ENCODE results near the gene CTRB1.

The CTRB1 gene

DNA sequence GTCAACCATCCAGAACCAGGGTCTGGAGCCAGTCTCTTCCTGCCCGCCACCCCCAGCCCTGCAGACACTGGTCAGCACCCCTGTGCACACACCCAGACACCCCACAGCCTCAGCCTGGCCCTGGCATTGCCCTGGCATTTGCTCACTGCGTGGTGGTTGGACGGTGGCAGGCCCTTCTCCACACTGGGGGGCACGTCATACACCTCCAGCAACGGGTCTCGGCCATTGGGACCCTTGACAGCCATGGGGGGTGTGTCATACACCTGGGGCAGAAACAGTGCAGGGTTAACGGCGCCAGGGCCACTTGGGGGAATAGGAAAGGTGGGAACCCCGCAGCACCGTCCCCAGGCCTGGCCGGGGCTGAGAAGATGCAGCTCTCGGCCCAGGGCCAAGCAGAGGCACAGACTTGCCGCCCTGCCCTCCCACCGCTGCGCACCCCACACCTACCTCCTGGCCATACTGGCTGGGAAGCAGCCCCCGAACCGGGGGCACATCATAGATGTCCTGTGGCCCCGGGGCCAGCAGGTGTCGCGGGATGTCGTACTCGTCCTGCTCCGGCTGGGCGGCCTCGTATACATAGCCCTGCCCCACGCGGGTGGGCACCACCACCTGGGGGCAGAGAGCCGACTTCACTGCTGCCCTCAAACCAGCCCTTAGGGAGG lies 18.1 kb downstream of the CTRB1 start:
- TF ChIP-seq, protein P1, sequence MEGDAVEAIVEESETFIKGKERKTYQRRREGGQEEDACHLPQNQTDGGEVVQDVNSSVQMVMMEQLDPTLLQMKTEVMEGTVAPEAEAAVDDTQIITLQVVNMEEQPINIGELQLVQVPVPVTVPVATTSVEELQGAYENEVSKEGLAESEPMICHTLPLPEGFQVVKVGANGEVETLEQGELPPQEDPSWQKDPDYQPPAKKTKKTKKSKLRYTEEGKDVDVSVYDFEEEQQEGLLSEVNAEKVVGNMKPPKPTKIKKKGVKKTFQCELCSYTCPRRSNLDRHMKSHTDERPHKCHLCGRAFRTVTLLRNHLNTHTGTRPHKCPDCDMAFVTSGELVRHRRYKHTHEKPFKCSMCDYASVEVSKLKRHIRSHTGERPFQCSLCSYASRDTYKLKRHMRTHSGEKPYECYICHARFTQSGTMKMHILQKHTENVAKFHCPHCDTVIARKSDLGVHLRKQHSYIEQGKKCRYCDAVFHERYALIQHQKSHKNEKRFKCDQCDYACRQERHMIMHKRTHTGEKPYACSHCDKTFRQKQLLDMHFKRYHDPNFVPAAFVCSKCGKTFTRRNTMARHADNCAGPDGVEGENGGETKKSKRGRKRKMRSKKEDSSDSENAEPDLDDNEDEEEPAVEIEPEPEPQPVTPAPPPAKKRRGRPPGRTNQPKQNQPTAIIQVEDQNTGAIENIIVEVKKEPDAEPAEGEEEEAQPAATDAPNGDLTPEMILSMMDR (IDR thresholded peaks at IDR 0.05; ENCODE audit: low read depth, low read length), result no peak
- no peak overlapping the region for H3K4me3 ChIP-seq (ENCODE audit: low read depth, low read length)
- in situ Hi-C loops (cut with HindIII; ENCODE audit: low sequenced_read_pairs), result loop anchor here (25.0 kb wide), 1 partner anchor 150 kb away; no protein-coding TSS in a partner anchor
- no peak for DNase-seq (ENCODE audit: low read depth, low spot score)

DNA sequence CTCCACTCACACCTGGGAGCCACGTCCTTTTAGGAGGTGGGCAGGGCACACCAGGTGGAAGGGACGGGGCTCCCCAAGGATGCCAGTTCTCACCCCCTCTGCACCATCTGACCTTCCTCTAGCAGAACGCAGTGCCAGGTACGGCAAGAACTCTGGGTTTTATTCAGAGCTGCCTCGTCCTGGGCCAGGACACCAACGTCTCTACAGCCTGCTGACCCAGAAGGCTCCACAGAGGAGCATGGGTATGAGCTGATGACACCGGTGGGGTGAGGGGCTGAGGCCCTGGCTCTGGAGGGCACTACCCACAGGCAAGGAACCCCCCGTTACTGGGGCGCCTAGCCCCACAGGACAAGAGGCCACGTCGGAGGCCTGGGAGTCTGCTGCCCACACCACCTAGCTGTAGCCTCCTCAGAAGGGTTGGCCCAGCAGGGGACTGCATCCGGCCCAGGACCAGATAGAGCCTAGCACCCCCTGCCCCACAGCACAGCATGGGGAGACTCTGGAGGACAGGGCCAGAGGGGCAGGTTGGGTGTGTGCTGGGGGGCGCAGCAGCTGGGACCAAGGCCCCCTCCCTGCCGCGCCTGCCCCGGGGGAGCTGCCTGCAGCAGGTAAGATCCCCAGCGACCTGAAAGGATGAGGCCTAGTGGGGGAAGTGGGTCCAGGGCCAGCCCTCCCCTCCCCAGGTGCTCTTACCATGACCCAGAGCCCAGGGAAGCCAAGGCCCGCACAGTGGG lies 18.8 kb downstream of the CTRB1 start:
- TF ChIP-seq, protein P1 (IDR thresholded peaks at IDR 0.05; ENCODE audit: low read depth, low read length), result no peak
- no peak for DNase-seq (ENCODE audit: low read depth, low spot score)
- in situ Hi-C loops (cut with HindIII; ENCODE audit: low sequenced_read_pairs), result loop anchor here (25.0 kb wide), 1 partner anchor 150 kb away; no protein-coding TSS in a partner anchor
- no peak overlapping the region for H3K4me3 ChIP-seq (ENCODE audit: low read depth, low read length)

DNA sequence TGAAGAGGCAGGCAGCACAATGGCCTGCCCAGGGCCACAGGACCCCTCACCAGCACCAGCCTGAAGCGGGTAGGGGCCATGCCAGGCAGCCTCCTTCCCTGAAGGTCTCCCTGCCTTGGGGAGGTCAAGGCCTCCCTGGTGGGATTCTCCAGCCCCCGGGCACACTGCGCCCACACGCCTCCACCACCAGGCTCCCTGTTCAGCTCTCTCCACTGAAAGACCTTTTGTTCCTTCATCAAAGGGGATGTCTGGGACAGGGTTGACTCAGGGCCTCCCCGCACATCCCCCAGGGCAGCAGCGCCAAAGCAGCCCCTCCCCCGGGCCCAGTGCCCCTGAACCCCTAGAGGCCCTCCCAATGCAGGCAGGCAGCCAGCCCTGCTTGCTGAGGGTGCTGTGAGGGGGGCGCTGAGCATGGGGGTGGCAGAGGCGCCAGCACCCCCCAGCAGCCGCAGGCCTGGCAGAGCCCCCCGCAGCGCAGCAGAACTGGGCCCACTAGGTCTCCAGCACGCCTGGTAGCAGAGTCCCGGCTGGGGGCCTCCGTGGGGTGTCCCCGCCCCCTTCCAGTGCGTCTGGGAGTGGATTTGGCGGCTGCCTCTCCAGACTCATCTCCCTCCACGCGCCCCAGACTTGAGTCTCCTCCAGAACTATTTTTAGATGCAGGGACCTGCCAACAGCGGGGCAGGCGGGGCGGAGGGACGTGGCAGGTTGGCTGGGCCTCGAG lies 19.5 kb downstream of the CTRB1 start:
- peak; percentile 93 for DNase-seq (ENCODE audit: low read depth, low spot score)
- H3K4me3 ChIP-seq (ENCODE audit: low read depth, low read length), result no peak overlapping the region
- in situ Hi-C loops (cut with HindIII; ENCODE audit: low sequenced_read_pairs), result loop anchor here (25.0 kb wide), 1 partner anchor 149 kb away; no protein-coding TSS in a partner anchor
- TF ChIP-seq, protein P1 (IDR thresholded peaks at IDR 0.05; ENCODE audit: low read depth, low read length), result no peak

DNA sequence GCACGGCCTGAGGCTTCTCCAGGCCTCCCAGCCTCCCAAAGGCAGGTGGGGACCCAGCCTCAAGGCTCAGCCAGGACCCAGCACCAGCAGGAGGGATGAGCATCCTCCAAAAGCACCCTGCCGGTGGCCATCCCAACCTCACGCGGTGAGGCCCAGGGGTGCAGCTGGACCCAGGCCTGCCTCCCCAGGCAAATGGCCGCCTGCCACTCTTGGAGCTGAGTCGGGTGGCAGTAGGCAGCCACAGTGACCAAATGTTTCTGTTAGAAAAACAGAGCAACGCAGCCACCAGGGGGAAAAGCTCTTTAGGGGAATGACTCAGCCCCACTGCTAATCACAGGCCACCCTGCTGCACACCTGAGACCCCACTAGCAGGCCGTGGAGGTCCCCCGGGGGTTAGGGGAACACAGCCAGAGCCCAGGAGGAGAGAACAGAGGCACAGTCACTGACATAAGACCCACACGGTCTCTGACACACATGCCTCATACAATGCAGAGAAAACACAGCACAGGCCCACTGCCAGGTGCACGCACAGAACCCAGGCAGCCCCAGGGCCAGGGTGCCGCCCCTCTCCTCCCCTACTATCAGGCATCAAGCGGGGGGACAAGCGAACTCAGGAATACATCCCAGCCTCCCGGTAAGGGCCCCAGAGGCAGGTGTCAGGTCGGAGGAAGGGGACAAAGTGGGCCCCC lies 20.2 kb downstream of the CTRB1 start:
- TF ChIP-seq, protein P1 (IDR thresholded peaks at IDR 0.05; ENCODE audit: low read depth, low read length), result peak; percentile 25
- in situ Hi-C loops (cut with HindIII; ENCODE audit: low sequenced_read_pairs), result loop anchor here (25.0 kb wide), 1 partner anchor 148 kb away; no protein-coding TSS in a partner anchor
- no peak overlapping the region for H3K4me3 ChIP-seq (ENCODE audit: low read depth, low read length)
- no peak for DNase-seq (ENCODE audit: low read depth, low spot score)

DNA sequence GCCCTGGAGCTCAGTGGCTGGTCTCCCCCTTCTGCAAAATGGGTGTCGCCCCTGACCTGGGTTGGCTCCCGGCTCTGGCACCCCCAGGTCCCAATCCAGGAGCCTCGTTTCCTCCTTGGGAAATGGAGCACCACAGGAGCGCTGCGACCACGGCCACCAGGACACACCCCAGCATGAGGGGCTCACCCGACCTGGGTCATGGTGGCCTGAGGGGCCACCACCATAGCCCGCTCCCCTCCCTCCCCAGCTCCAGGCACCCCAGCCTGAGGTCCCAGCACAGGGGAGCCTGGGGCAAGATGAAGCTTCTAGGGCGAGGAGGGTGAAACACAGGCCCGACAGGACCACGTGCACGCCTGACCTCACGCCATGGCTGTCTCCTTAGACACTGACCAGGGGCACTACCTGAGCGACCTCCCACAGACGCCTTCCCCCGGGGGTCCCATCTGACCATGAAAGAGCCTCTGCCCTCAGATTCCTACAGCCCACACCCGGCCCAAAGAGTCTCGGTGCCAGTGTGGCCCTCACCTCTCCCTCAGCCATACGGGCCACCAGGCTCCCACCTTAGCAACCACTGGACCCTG lies 20.8 kb downstream of the CTRB1 start:
- TF ChIP-seq, protein P1 (IDR thresholded peaks at IDR 0.05; ENCODE audit: low read depth, low read length), result no peak
- DNase-seq (ENCODE audit: low read depth, low spot score), result no peak
- in situ Hi-C loops (cut with HindIII; ENCODE audit: low sequenced_read_pairs), result loop anchor here (25.0 kb wide), 1 partner anchor 148 kb away; no protein-coding TSS in a partner anchor
- H3K4me3 ChIP-seq (ENCODE audit: low read depth, low read length), result no peak overlapping the region

Measured in astrocyte of the spinal cord (primary cell).